Renal pelvis (tissue), 4 donors: ENCODE measurements around the gene CEPT1. TPM values are rescaled to one million over a fixed set of nuclear protein-coding genes. Genes with fewer than 3 reads are reported as not detected.

Experiments
- DNase-seq: peaks from one replicate; pipeline ENCODE4 v3.0.0-alpha.2; 2013
- polyA plus RNA-seq, 3 donors: library from polyadenylated mRNA; unstranded; fragments of 120-200 nt; gene quantifications; one replicate each; pipeline ENCODE4 v1.2.1, GENCODE V29; 2013; ENCODE audit not compliant: insufficient read length in 3 of 3

Gene CEPT1
- polyA plus RNA-seq, 3 donors, result 38.0 to 56.0 (median 49.2) TPM

GRCh38 chr1:111222308-111223125 is 82.5 kb downstream of the CEPT1 start:
- DNase-seq, result peak; percentile 33

GRCh38 chr1:111223126-111223685 is 83.2 kb downstream of the CEPT1 start:
- DNase-seq, result no peak

GRCh38 chr1:111225091-111225490 is 85.1 kb downstream of the CEPT1 start:
- no peak for DNase-seq

GRCh38 chr1:111225717-111226400 is 85.8 kb downstream of the CEPT1 start:
- no peak for DNase-seq

GRCh38 chr1:111227434-111227833 is 87.4 kb downstream of the CEPT1 start, which contains the start of gene CHI3L2:
Gene CHI3L2, plus strand, starts transcription at chr1:111227713. Its CDS starts 17 bp downstream, at chr1:111227730.
- no peak for DNase-seq

- no peak for DNase-seq
Measured at GRCh38 chr1:111227851-111228747, 88.1 kb downstream of the CEPT1 start.

DNA sequence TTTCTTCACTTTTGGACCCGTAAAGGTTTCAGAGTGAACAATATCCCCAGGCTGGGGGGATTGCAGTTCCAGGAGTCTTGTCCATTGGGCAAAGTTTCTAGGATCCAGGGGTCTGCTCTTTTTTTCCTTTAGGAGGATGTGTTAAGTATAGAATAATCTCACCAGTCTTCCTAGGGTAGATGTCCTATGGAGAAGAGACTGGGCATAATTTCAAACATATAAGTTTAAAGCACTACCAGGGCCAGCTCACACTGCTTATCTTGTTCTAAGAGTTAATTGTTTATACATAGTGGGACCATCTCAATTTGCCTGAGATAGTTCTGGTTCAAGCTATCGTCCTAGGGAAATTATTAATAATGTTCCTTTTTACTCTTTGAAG is 88.7 kb downstream of the CEPT1 start:
- DNase-seq, result no peak

- DNase-seq, result no peak
Measured at GRCh38 chr1:111232134-111232533, 92.1 kb downstream of the CEPT1 start.

GRCh38 chr1:111234258-111234657 is 94.2 kb downstream of the CEPT1 start:
- no peak for DNase-seq

Other genes with a start within 250 kb of the CEPT1 start
- gene LRIF1, start 176.3 kb upstream of the CEPT1 start, polyA plus RNA-seq, result 10 to 100 TPM; 14.5 to 14.8 (median 14.5) TPM
- 10 to 100 TPM; 68.0 to 73.5 (median 68.4) TPM for gene DRAM2, start 130 bp upstream of the CEPT1 start, polyA plus RNA-seq
- gene DENND2D, start 60.4 kb downstream of the CEPT1 start, polyA plus RNA-seq, result 10 to 100 TPM; 17.8 to 23.1 (median 18.2) TPM
- under 1 TPM in 2 of 3 donors, not detected in 1; 0.07 to 0.24 TPM for gene CHI3L2, start 87.5 kb downstream of the CEPT1 start, polyA plus RNA-seq
- not detected for gene CHIA, start 150.6 kb downstream of the CEPT1 start, polyA plus RNA-seq